Measurements from ENCODE around the gene BAIAP2.

The BAIAP2 gene, protein sequence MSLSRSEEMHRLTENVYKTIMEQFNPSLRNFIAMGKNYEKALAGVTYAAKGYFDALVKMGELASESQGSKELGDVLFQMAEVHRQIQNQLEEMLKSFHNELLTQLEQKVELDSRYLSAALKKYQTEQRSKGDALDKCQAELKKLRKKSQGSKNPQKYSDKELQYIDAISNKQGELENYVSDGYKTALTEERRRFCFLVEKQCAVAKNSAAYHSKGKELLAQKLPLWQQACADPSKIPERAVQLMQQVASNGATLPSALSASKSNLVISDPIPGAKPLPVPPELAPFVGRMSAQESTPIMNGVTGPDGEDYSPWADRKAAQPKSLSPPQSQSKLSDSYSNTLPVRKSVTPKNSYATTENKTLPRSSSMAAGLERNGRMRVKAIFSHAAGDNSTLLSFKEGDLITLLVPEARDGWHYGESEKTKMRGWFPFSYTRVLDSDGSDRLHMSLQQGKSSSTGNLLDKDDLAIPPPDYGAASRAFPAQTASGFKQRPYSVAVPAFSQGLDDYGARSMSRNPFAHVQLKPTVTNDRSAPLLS

DNA sequence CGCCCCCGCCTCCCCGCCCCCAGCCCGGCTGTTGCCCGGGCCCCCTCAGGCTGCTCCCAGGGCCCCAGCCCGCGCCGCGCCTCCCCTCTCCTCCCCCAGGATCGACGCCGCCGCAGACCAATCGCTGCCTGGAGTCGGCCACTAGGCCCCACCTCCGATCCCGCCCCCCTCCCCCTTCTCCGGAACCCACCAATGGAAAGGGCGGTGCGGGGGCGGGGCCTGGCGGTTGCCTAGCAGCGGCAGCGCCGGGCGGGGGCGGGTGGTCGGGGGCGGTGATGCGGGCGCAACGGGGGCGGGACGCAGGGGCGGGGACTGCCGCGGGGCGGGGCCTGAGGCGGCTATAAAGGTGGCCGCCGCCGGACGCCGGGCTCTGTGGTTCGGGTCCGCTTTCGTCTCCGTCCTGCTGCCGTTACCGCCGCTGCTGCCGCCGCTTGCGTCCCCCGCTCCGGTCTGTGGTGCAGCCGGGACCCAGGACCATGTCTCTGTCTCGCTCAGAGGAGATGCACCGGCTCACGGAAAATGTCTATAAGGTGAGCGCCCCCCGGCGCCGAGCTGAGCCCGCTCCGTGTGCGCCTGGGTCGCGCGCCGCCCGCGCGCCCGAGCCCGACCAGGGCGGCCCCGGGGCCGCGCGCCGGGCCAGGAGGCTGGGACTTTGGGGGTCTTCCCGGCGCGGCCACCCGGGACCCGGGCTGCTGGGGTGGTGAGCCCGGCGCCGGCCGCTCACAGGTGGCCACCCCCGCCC lies at the start of gene BAIAP2:
TSS of gene BAIAP2 (plus strand) at position 373 of the 742 bp plus-strand sequence. CDS start at position 477, 104 bp downstream.
- peak; percentile 98 for DNase-seq

GRCh38 chr17:80986046-80986445 lies 48.9 kb upstream of the BAIAP2 start:
- DNase-seq, result no peak

GRCh38 chr17:80986816-80987475 lies 48.0 kb upstream of the BAIAP2 start:
- DNase-seq, result no peak

GRCh38 chr17:80987941-80988461 lies 47.0 kb upstream of the BAIAP2 start:
- no peak for DNase-seq

GRCh38 chr17:80989586-80989913 lies 45.4 kb upstream of the BAIAP2 start:
- DNase-seq, result no peak

- no peak for DNase-seq
Observed at GRCh38 chr17:80990921-80991644, 43.9 kb upstream of the BAIAP2 start.

DNA sequence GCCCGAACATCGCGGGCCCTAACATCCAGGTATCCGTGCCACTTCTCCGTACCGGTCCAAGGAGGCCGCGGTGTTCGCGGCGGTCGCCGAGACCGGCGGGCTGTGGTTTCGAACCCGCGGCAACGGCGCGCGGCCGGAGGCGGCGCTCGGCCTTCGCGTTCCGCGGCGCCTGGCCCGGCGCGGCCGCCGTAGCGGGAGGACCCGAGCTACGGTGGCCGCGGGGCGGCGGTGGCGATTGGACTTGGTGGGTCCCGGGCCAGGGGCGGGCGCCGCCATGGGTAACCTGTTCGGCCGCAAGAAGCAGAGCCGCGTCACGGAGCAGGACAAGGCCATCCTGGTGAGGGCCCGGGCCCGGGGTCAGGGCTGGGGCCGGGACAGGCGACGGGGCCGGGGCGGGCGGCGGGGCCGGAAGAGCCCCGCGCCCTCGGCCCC lies 43.3 kb upstream of the BAIAP2 start, which contains the start of gene CHMP6:
TSS of gene CHMP6 (plus strand) at position 197 of the 432 bp plus-strand sequence. CDS start at position 275, 78 bp downstream.
- peak; percentile 75 to 78 for DNase-seq

- DNase-seq, result no peak
Observed at GRCh38 chr17:80992077-80992947, 42.6 kb upstream of the BAIAP2 start.

- no peak for DNase-seq
Observed at GRCh38 chr17:80992948-80993624, 41.9 kb upstream of the BAIAP2 start.

DNA sequence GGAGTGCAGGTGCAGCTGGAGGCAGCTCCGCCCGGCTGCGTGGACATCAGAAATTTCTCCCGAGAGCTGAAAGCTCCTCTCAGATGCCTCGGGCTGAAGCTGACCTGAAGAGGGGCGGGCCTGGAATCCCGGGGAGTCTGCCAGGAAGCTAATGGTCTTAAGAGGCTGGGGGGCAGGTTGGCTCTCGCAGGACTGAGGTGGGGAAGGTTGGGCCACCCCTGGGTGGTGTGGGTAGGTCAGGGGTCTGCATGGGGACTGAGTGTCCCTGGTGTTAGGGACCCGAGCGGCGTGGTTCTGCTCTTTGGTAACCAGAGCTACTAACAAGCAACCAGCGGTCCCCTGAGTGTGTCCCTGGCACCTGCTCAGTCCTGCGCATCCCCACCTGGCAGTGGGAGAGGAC lies 39.8 kb upstream of the BAIAP2 start:
- no peak for DNase-seq

DNA sequence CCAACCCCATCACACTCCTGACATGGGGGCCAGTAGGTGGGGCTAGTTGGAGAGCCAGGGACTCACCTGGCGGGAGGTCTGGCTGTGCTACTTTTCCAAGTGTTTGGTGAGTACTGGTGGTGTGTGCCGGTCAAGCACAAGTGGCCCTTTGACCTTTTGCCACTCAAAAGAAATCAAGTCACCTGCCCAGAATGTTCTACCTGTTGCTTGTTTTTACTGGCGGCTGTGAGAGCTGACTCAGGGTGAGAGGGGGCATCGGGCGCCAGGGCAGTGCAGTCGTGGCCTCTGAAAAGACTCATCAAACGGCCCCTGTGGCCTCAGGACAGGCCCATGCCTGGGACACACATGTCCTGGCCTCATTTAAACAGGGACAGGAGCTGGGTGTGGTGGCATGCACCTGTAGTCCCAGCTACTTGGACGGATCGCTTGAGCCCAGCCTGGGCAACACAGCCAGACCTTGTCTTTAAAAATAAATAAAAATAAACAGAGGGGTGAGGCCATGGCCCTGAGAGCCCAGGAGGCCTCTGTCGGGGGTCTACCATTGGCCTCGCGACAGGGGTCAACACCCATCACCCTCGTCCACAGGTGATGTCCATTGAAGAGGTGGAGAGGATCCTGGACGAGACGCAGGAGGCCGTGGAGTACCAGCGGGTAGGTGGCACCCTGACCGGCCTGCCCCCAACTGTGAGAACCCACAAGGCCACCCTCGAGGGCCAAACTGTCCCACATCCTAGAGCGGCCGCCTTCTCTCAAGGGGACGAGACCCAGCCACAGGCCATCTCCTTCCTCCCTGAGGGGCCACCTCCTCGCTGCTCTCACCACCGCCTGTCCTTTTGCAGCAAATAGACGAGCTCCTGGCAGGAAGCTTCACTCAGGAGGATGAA lies 38.3 kb upstream of the BAIAP2 start:
- no peak for DNase-seq

GRCh38 chr17:80997424-80998117 lies 37.4 kb upstream of the BAIAP2 start:
- DNase-seq, result no peak

GRCh38 chr17:80998118-80998747 lies 36.7 kb upstream of the BAIAP2 start:
- DNase-seq, result no peak

DNA sequence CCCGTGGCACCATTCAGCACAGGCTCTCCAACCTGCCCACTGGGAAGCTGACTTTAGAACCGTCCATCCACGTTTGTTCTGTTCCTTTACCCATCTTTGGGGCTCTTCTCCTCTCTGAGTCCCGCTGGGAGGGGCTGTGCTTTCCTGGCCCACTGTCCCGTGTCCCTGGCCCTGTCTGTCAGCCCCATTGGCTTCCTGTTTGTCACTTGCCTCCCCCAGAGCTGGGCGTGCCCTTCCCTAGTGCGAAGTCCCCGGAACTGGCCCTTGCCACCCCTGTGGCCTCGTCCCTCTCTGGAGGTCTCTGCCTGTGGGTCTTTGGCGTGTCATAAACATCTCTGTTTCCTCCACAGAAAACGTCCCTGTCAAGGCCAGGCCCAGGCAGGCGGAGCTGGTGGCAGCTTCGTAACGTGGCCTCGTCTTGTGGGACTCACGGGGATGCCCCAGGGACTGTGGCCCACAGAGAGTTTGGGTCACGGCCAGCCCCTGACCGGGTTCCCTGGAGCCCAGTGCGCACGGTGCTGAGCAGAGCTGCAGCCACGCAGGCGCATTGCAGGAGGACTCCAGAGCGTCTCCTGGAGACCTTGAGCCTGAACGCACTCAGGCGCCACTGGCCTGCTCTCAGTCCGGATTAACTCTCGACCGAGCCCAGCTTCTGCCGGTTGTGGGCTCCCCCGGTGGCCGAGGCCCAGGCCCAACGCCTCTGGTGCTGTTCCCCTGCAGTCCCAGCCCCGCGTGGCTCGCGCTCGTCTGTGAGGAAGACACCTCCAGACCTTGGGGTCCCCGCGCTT lies 36.0 kb upstream of the BAIAP2 start:
- DNase-seq, result no peak

DNA sequence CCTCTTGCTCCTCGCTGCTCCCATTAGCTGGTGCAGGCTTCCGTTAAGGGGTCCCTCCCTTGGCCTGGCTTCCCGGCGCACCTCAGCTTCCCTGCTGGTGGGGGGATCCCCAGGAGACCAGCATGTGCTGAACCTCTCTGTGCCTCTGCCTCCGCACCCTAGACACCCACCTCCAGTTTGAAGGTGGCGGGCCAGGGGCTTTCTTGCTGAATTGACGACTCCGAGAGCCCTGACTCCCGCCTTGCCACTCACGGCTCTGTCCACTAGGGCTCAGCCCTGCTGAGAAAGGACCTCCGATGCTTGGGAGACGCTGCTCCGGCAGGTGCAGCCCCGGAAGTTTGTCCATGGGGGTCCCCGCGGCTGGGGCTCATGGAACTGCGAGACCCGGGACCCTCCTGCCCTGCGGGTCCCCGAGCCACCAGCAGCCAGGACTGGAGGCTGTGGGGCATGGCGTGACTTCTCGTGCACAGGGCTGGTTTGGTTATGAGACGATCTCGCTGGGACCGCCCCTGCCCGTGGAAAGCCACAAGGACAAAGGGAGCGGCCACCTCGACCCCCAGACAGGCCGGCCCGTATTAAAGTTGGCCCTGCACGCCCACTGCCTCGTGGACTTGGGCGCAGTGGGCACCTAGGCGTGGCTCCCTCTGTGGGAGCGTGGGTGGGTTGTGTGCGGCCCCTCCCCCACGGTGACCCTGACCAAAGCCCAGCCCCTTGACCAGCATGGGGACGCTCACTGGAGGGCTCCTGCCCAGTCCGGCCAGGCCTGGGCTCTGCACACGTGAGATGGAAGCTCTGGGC lies 35.2 kb upstream of the BAIAP2 start:
- DNase-seq, result no peak

DNA sequence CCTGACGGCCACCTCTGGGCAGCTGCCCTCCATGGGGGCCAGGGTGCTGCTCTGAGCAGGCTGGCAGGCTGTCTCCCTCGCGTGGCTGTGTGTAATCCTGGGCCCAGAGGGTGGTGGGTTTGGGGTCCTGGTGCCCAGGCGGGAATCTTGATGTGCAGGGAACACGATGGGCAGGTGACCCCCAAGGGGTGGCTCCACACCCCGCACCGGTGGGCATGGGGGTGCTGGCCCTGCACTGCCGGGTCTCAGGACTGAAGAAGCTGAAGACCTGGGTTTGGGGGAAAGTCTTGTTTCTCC lies 34.7 kb upstream of the BAIAP2 start:
- DNase-seq, result no peak
